ENCODE results near the gene KDM8.

The KDM8 gene

DNA sequence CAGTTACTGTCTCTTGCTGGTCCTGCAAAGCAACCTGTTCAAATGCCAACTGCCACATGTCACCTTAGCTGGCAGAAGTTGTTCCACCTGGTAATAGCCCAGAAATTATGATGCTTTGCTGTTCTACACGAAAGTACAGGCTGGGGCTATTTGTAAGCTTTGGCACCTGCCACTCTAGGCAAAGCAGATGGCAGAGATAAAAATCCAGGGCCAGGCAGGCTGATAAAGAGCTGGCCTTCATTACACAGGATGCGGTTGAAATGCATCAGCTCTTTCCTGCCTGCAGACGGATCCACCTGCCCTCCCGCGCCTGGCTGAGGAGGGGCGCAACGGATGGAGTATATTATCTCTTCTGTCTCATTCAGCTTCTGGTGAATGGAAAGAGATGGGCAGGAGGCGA lies 29.3 kb upstream of the KDM8 start:
- Histone ChIP-seq H2AFZ (ENCODE audit: low read length) (no peak overlapping the region), H3K79me2 (ENCODE audit: insufficient read depth, low read length) (no peaks in the 10 kb centered on the region), H3K36me3 (ENCODE audit: insufficient read depth, low read length) (no peaks in the 10 kb centered on the region), H3F3A (ENCODE audit: low read depth) (peaks cover 19% of the 10 kb centered on the region), H3K9me2 (replicated peaks; ENCODE audit: low read depth, low read length) (no peaks in the 10 kb centered on the region), H3K4me3 (ENCODE audit: low read length, poor library complexity, severe bottlenecking) (peak overlapping the region; percentile 41), H4K20me1 (ENCODE audit: insufficient read depth, low read length, poor library complexity, severe bottlenecking) (no peaks in the 10 kb centered on the region), H3K27me3 (ENCODE audit: insufficient read depth, low read length, poor library complexity, severe bottlenecking) (no peaks in the 10 kb centered on the region), H3K4me2 (ENCODE audit: low read depth, low read length, poor library complexity, severe bottlenecking) (peak overlapping the region; percentile 73), H3K9ac (ENCODE audit: low read depth, low read length, poor library complexity, severe bottlenecking) (peak overlapping the region; percentile 79), H3K4me1 (ENCODE audit: insufficient read depth, low read length, poor library complexity, severe bottlenecking) (peaks cover 69% of the 10 kb centered on the region), H3K9me3 (ENCODE audit: insufficient read depth, low read depth, low read length) (no peaks in the 10 kb centered on the region)
- TF ChIP-seq CTCF (conservative IDR thresholded peaks at IDR 0.05; ENCODE audit: low read length) (no peak), EZH2phosphoT487 (IDR thresholded peaks at IDR 0.05; ENCODE audit: borderline replicate concordance) (no peak)

GRCh38 chr16:27174798-27175197 lies 28.5 kb upstream of the KDM8 start:
- TF ChIP-seq CTCF (conservative IDR thresholded peaks at IDR 0.05; ENCODE audit: low read length) = no peak
- no peak for TF ChIP-seq EZH2phosphoT487 (IDR thresholded peaks at IDR 0.05; ENCODE audit: borderline replicate concordance)
- H3K4me1 ChIP-seq (ENCODE audit: insufficient read depth, low read length, poor library complexity, severe bottlenecking) = peaks cover 70% of the 10 kb centered on the region
- H3K4me2 ChIP-seq (ENCODE audit: low read depth, low read length, poor library complexity, severe bottlenecking) = peak overlapping the region; percentile 60

GRCh38 chr16:27175888-27176287 lies 27.4 kb upstream of the KDM8 start:
- no peaks in the 10 kb centered on the region for H3K9me2 ChIP-seq (replicated peaks; ENCODE audit: low read depth, low read length)
- TF ChIP-seq EZH2phosphoT487 (IDR thresholded peaks at IDR 0.05; ENCODE audit: borderline replicate concordance) (no peak), CTCF (conservative IDR thresholded peaks at IDR 0.05; ENCODE audit: low read length) (no peak)
- no peak overlapping the region for H2AFZ ChIP-seq (ENCODE audit: low read length)
- peak overlapping the region; percentile 60 for H3K9ac ChIP-seq (ENCODE audit: low read depth, low read length, poor library complexity, severe bottlenecking)
- no peaks in the 10 kb centered on the region for H3K27me3 ChIP-seq (ENCODE audit: insufficient read depth, low read length, poor library complexity, severe bottlenecking)
- peak overlapping the region; percentile 4 for H3K4me2 ChIP-seq (ENCODE audit: low read depth, low read length, poor library complexity, severe bottlenecking)
- no peaks in the 10 kb centered on the region for H3K9me3 ChIP-seq (ENCODE audit: insufficient read depth, low read depth, low read length)
- H3F3A ChIP-seq (ENCODE audit: low read depth) = peaks cover 19% of the 10 kb centered on the region
- H3K79me2 ChIP-seq (ENCODE audit: insufficient read depth, low read length) = no peaks in the 10 kb centered on the region
- peaks cover 68% of the 10 kb centered on the region for H3K4me1 ChIP-seq (ENCODE audit: insufficient read depth, low read length, poor library complexity, severe bottlenecking)
- no peaks in the 10 kb centered on the region for H3K36me3 ChIP-seq (ENCODE audit: insufficient read depth, low read length)
- H4K20me1 ChIP-seq (ENCODE audit: insufficient read depth, low read length, poor library complexity, severe bottlenecking) = no peaks in the 10 kb centered on the region
- no peak overlapping the region for H3K4me3 ChIP-seq (ENCODE audit: low read length, poor library complexity, severe bottlenecking)

More at GRCh38 chr16:27174798-27175197, 28.5 kb upstream of the KDM8 start:
- H3F3A ChIP-seq (ENCODE audit: low read depth) = peaks cover 19% of the 10 kb centered on the region
- no peaks in the 10 kb centered on the region for H3K9me3 ChIP-seq (ENCODE audit: insufficient read depth, low read depth, low read length)
- H3K36me3 ChIP-seq (ENCODE audit: insufficient read depth, low read length) = no peaks in the 10 kb centered on the region
- H3K9me2 ChIP-seq (replicated peaks; ENCODE audit: low read depth, low read length) = no peaks in the 10 kb centered on the region
- H3K79me2 ChIP-seq (ENCODE audit: insufficient read depth, low read length) = no peaks in the 10 kb centered on the region
- H2AFZ ChIP-seq (ENCODE audit: low read length) = no peak overlapping the region
- peak overlapping the region; percentile 37 for H3K4me3 ChIP-seq (ENCODE audit: low read length, poor library complexity, severe bottlenecking)
- no peaks in the 10 kb centered on the region for H4K20me1 ChIP-seq (ENCODE audit: insufficient read depth, low read length, poor library complexity, severe bottlenecking)
- no peaks in the 10 kb centered on the region for H3K27me3 ChIP-seq (ENCODE audit: insufficient read depth, low read length, poor library complexity, severe bottlenecking)
- H3K9ac ChIP-seq (ENCODE audit: low read depth, low read length, poor library complexity, severe bottlenecking) = peak overlapping the region; percentile 60
